H54 (cell line): ENCODE measurements around the gene NANOS3.
A peak's percentile ranks its signal among the peaks of the same experiment; 100 is the strongest.

Experiments
- DNase-seq: peaks from one replicate; pipeline ENCODE4 v3.0.0; 2011; ENCODE audit warnings: low spot score, mixed read lengths; ENCODE audit not compliant: insufficient read length
- FAIRE-seq: peaks from 3 replicates; lab custom pipeline; 2011; peaks lifted over from hg19 to GRCh38; lab: Jason Lieb, UNC
- POLR2A ChIP-seq: IDR thresholded peaks from 2 replicates; pipeline ENCODE4 v1.6.1; 2011; ENCODE audit warnings: low read depth, mild to moderate bottlenecking, low read length

The NANOS3 gene

GRCh38 chr19:13881251-13881691 is 4.3 kb downstream of the NANOS3 start:
- DNase-seq: no peak
- no peak for FAIRE-seq
- no peak for TF ChIP-seq POLR2A

GRCh38 chr19:13881692-13882418 is 4.9 kb downstream of the NANOS3 start:
- no peak for DNase-seq

GRCh38 chr19:13882419-13882795 is 5.5 kb downstream of the NANOS3 start:
- no peak for DNase-seq
- FAIRE-seq: no peak
- TF ChIP-seq POLR2A: no peak

More at GRCh38 chr19:13881692-13882418, 4.9 kb downstream of the NANOS3 start:
- FAIRE-seq: no peak
- no peak for TF ChIP-seq POLR2A

- DNase-seq (no peak), FAIRE-seq (no peak)
- no peak for TF ChIP-seq POLR2A
These were observed 5.9 kb downstream of the NANOS3 start for GRCh38 chr19:13882836-13883235.

GRCh38 chr19:13883516-13884064 is 6.7 kb downstream of the NANOS3 start:
- no peak for TF ChIP-seq POLR2A
- no peak for FAIRE-seq
- no peak for DNase-seq

- TF ChIP-seq POLR2A: no peak
- no peak for DNase-seq
- no peak for FAIRE-seq
These were observed 8.0 kb downstream of the NANOS3 start for GRCh38 chr19:13884726-13885591.

- TF ChIP-seq POLR2A: no peak
- DNase-seq (no peak), FAIRE-seq (no peak)
These were observed 9.0 kb downstream of the NANOS3 start for GRCh38 chr19:13885826-13886365.

GRCh38 chr19:13887018-13887436 is 10.1 kb downstream of the NANOS3 start:
- no peak for DNase-seq
- no peak for TF ChIP-seq POLR2A
- no peak for FAIRE-seq

GRCh38 chr19:13887517-13887916 is 10.6 kb downstream of the NANOS3 start:
- no peak for DNase-seq
- FAIRE-seq: peak; percentile 38
- TF ChIP-seq POLR2A: no peak

GRCh38 chr19:13888281-13888680 is 11.3 kb downstream of the NANOS3 start:
- FAIRE-seq (no peak), DNase-seq (no peak)
- TF ChIP-seq POLR2A: no peak

GRCh38 chr19:13890136-13890535 is 13.2 kb downstream of the NANOS3 start:
- DNase-seq: no peak
- TF ChIP-seq POLR2A: no peak
- no peak for FAIRE-seq

GRCh38 chr19:13892870-13893269 is 15.9 kb downstream of the NANOS3 start:
- FAIRE-seq: no peak
- DNase-seq: no peak
- no peak for TF ChIP-seq POLR2A

- FAIRE-seq (no peak), DNase-seq (no peak)
- no peak for TF ChIP-seq POLR2A
These were observed 17.6 kb downstream of the NANOS3 start for GRCh38 chr19:13894552-13894951.

- no peak for TF ChIP-seq POLR2A
- FAIRE-seq (no peak), DNase-seq (no peak)
These were observed 19.3 kb downstream of the NANOS3 start for GRCh38 chr19:13896227-13896626.
